ENCODE measurements around the gene RNU1-3. TPM values are rescaled to one million over a fixed set of nuclear protein-coding genes. Genes with fewer than 3 reads are reported as not detected.
"Not testable (repeated sequence)": the region's sequence is repeated elsewhere in the genome, so short reads cannot be mapped to it uniquely, and the experiment has no call there.

Gene RNU1-3
- total RNA-seq, 2 experiments from 2014 or later: 820 to 1,043 TPM

DNA sequence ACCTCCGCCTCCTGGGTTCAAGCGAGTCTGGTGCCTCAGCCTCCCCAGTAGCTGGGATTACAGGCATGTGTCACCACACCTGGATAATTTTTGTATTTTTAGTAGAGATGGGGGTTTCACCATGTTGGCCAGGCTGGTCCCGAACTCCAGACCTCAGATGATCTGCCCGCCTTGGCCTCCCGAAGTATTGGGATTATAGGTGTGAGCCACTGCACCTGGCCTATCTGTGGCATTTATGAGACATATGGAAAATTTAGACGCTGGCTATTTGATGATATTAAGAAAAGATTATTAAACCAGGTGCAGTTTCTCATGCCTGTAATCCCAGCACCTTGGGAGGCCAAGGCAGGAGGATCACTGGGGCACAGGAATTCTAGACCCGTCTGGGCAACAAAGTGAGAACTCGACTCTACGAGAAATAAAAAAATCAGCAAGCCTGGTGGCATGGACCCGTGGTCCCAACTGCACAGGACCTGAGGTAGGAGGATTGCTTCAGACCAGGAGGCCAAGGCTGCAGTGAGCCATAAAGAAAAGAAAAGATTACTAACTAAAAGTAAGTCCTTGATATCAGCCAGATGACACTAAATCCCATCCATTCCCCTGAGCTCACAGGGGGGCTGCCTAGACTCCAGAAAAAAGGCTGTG, 30.1 kb downstream of the RNU1-3 start:
- intact Hi-C loops (cut with micrococcal nuclease); H3K4me3 Mint-ChIP-seq; POLR2A ChIA-PET: not testable (repeated sequence)

DNA sequence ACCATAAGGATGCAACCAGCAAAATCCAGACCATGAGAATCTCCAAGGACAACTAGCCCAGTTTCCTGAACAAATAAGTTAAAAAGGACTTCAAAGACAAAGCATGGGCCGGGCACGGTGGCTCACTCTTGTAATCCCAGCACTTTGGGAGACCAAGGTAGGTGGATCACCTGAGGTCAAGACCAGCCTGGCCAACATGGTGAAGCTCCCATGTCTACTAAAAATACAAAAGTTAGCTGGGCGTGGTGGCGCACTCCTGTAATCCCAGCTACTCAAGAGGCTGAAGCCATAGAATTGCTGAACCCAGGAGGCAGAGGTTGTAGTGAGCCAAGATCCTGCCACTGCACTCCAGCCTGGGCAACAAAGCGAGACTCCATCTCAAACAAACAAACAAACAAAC, 30.8 kb downstream of the RNU1-3 start:
- CTCF ChIA-PET: interaction anchor here (1.0 to 1.2 kb wide), 2 partner anchors 8 to 11 kb away, joined by 3 to 5 read pairs; no protein-coding TSS in a partner anchor
- H3K4me3 Mint-ChIP-seq; POLR2A ChIA-PET; ATAC-seq; H3K9me3 Mint-ChIP-seq; H3K27me3 Mint-ChIP-seq; H3K36me3 Mint-ChIP-seq (ENCODE audit: low read depth); intact Hi-C loops (cut with micrococcal nuclease); H3K4me1 Mint-ChIP-seq (ENCODE audit: low read depth); H3K27ac Mint-ChIP-seq: not testable (repeated sequence)
- DNase-seq: peak; percentile 1

More for the DNA sequence above, 30.1 kb downstream of the RNU1-3 start:
- not testable (repeated sequence) for H3K4me1 Mint-ChIP-seq (ENCODE audit: low read depth); ATAC-seq; H3K9me3 Mint-ChIP-seq; H3K27me3 Mint-ChIP-seq; H3K36me3 Mint-ChIP-seq (ENCODE audit: low read depth); H3K27ac Mint-ChIP-seq
- peak; percentile 1 for DNase-seq
- CTCF ChIA-PET: interaction anchor here (1.0 kb wide), 1 partner anchor 11 kb away, joined by 3 read pairs; no protein-coding TSS in a partner anchor

DNA sequence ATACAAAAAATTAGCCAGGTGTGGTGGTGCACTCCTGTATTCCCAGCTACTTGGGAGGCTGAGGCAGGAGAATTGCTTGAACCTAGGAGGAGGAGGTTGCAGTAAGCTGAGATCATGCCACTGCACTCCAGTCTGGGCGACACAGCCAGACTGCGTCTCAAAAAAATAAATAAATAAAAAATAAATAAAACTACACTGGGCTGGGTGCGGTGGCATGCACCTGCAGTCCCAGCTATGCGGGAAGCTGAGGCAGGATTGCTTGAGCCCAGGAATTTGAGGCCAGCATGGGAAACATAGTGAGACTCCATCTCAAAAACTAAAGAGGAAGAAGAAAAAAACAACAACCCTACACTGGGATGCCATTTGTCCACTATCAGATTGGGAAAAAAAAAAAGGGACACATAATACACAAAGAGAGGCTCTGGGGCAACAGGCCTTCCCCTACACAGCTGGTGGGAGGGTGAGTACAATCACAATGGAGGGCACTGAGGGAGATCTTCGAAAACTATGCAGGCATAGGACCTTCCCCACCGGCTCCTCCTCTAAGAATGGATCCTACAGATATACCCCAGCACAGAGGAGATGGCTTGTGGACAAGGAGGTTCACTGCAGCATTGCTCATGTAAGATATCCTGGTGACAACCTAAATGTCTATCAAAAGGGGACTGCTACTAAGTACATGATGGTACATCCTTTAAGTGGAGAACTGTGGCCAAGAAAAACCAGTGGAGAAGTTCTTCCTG, 33.0 kb downstream of the RNU1-3 start:
- H3K27me3 Mint-ChIP-seq; H3K9me3 Mint-ChIP-seq; DNase-seq; H3K27ac Mint-ChIP-seq; H3K4me1 Mint-ChIP-seq (ENCODE audit: low read depth); CTCF ChIA-PET; ATAC-seq; H3K4me3 Mint-ChIP-seq; POLR2A ChIA-PET; intact Hi-C loops (cut with micrococcal nuclease): not testable (repeated sequence)
- H3K36me3 Mint-ChIP-seq (ENCODE audit: low read depth): peaks cover 13% of the 10 kb centered on the region

DNA sequence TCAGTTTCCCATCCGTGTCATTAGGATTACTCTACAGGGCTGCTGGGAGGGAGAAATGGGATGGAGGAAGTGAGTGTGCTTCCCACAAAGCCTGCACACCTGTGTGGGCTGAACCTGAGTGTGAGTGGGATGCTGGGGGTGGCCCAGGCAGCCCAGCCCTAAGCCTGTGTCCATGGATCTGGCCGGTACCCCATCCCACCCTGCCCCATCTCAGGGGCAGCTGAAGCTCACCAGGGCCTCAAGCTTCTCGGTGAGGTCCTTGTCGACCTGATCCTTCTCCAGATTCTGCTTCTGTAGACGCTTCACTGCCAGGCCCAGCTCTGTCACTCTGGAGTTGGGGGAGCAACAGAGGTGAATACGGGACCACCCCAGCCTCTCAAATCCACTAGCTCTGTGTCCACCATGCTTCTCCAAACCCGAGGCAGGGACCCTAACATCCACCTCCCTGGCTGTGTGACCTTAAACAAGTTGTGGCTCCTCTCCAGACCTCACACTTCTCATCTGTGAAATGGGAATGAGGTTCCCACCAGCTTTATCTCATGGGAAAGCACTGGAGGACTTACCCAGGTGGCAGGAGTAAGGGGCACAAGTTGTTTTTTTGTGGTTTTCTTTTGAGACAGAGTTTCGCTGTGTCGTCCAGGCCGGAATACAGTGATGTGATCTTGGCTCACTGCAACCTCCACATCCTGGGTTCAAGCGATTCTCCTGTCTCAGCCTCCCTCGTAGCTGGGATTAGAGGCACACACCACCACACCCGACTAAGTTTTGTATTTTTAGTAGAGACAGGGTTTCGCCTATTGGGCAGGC, 34.5 kb downstream of the RNU1-3 start:
- H3K36me3 Mint-ChIP-seq (ENCODE audit: low read depth): peaks cover 17% of the 10 kb centered on the region
- CTCF ChIA-PET: interaction anchor here (1.3 kb wide), 1 partner anchor 11 kb away, joined by 4 read pairs; no protein-coding TSS in a partner anchor
- DNase-seq; H3K4me3 Mint-ChIP-seq; H3K4me1 Mint-ChIP-seq (ENCODE audit: low read depth); H3K27ac Mint-ChIP-seq; POLR2A ChIA-PET; H3K27me3 Mint-ChIP-seq; ATAC-seq; intact Hi-C loops (cut with micrococcal nuclease); H3K9me3 Mint-ChIP-seq: not testable (repeated sequence)

DNA sequence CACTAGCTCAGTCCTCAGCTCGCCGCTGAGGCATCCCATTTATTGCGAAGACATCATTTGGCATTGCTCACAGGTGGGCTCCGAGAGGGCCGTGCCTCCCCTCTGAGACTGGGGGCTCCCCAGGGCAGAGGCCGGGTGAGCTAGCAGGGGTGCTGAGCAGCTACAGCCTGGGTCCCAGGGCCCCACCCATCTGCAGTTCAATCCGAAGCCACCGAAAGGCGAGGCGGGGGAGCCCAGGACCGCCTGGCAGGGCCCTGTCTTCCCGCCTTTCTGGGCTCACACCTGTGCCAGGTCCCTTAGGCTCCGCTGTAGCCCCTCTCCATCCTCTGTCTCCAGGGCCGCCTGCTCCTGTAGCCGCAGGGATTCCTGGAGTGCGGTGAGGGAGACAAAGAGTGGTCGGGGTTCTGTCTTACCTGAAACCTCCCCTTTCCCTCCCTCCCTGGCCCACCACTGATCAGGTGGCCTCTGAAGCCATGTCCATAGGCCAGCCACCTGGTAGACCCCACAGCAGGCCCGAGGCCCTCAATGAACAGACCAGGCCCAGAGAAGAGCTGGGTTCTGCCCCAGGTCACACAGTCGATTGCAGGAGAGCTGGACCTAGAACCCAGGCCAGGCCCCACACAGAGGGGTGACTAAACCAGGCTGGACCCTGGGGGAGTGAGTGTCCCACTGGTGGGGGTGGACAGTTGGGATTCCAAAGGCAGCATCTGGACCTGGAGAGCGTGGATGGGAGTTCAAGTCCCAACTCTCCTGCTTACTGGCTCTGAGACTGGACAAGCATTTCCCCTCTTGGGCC, 35.3 kb downstream of the RNU1-3 start:
- ChIA-PET POLR2A (no interaction called here), CTCF (interaction anchor here (0.7 to 1.2 kb wide), 2 partner anchors 9 to 16 kb away, joined by 4 read pairs; no protein-coding TSS in a partner anchor)
- Mint-ChIP-seq H3K4me1 (ENCODE audit: low read depth) (no peaks in the 10 kb centered on the region), H3K9me3 (no peaks in the 10 kb centered on the region), H3K36me3 (ENCODE audit: low read depth) (peaks cover 18% of the 10 kb centered on the region), H3K27me3 (no peaks in the 10 kb centered on the region), H3K4me3 (no peak overlapping the region), H3K27ac (no peak overlapping the region)
- peak; percentile 1 for DNase-seq
- ATAC-seq: no peak
- intact Hi-C loops (cut with micrococcal nuclease): no loop called here
- TF ChIP-seq, protein P1, sequence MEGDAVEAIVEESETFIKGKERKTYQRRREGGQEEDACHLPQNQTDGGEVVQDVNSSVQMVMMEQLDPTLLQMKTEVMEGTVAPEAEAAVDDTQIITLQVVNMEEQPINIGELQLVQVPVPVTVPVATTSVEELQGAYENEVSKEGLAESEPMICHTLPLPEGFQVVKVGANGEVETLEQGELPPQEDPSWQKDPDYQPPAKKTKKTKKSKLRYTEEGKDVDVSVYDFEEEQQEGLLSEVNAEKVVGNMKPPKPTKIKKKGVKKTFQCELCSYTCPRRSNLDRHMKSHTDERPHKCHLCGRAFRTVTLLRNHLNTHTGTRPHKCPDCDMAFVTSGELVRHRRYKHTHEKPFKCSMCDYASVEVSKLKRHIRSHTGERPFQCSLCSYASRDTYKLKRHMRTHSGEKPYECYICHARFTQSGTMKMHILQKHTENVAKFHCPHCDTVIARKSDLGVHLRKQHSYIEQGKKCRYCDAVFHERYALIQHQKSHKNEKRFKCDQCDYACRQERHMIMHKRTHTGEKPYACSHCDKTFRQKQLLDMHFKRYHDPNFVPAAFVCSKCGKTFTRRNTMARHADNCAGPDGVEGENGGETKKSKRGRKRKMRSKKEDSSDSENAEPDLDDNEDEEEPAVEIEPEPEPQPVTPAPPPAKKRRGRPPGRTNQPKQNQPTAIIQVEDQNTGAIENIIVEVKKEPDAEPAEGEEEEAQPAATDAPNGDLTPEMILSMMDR (IDR thresholded peaks at IDR 0.05): no peak

DNA sequence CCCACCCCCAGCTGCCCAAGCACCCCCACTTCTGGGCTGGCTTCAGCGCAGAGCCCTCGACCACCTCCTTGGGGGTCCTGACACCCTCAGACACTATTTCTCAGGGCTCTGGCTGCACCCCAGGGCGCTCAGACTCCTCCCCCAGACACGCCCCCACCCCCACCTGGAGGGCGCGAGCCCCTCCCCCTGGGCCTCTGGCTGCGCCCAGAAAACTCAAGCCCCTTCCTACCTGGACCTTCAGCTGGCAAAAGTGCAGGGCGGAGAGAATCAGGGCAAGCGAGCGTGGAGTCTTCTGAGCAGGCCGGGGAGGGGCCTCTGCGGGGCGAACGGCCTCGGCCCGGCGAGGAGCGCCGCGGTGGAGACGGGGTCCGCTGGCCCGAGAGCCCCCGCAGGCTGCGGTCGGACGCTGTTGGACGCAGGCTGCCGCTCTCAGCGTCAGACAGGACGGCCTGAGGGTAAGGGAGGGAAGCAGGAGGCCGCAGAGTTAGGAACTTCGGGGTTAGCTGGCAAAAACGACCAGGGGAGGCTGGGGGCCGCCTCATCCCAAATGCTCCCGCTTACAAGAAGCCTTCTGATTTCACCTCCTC, 36.0 kb downstream of the RNU1-3 start:
- ChIA-PET POLR2A (no interaction called here), CTCF (interaction anchor here (0.7 to 1.2 kb wide), 2 partner anchors 9 to 16 kb away, joined by 4 read pairs; no protein-coding TSS in a partner anchor)
- ATAC-seq (no peak), DNase-seq (peak; percentile 1)
- Mint-ChIP-seq H3K36me3 (ENCODE audit: low read depth) (peaks cover 25% of the 10 kb centered on the region), H3K27me3 (no peaks in the 10 kb centered on the region), H3K27ac (no peak overlapping the region), H3K4me3 (no peak overlapping the region), H3K9me3 (no peaks in the 10 kb centered on the region), H3K4me1 (ENCODE audit: low read depth) (no peaks in the 10 kb centered on the region)
- TF ChIP-seq, protein P1 (IDR thresholded peaks at IDR 0.05): no peak
- intact Hi-C loops (cut with micrococcal nuclease): no loop called here

DNA sequence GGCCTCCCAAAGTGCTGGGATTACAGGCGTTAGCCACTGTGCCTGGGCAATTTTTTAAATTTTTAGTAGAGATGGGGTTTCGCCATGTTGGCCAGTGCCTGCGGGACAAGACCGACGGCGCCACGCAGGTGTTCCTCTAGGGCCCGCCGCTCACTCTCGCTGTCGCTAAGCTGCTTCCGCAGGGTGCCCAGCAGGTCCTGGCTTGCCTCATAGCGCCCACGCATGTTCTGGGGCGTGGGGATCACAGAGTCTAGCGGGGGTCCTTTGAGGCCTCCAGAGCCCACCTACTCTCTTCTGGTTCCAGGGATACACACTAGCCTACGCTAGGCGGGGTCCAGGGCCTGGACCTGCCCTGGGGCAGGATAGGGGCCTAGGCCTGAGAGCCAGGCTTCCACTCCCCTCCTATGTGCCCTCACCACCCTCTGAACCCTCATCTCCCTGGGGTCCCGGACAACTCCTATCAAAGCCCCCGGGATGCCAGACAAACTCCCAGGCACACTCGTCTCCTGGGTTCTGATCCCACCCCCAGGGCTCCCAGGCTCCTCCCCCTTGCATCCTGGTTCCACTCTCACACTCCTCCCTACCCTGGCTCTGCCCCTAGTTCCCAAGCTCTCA, 36.7 kb downstream of the RNU1-3 start:
- H3K4me3 Mint-ChIP-seq; H3K9me3 Mint-ChIP-seq; intact Hi-C loops (cut with micrococcal nuclease); ATAC-seq; POLR2A ChIA-PET; H3K4me1 Mint-ChIP-seq (ENCODE audit: low read depth); H3K27ac Mint-ChIP-seq; H3K27me3 Mint-ChIP-seq: not testable (repeated sequence)
- peaks cover 25% of the 10 kb centered on the region for H3K36me3 Mint-ChIP-seq (ENCODE audit: low read depth)
- peak; percentile 1 for DNase-seq
- CTCF ChIA-PET: interaction anchor here (1.2 kb wide), 1 partner anchor 15 kb away, joined by 4 read pairs; no protein-coding TSS in a partner anchor
